ENCODE measurements around the gene RAD51B. TPM values are rescaled to one million over a fixed set of nuclear protein-coding genes. Genes with fewer than 3 reads are reported as not detected.

The RAD51B gene
- total RNA-seq, 4 donors from 2014 or later = 14.0 to 16.4 (median 14.8) TPM

- H3K27ac ChIP-seq = peak overlapping the region; percentile 40 to 84 (median 75)
- no peaks in the 10 kb centered on the region for H3K9me3 ChIP-seq
- H3K4me3 ChIP-seq (replicated peaks in 1 of 3) = no peak overlapping the region
- 33 to 34% methylated on average over 4 of the region's 4 CpGs for WGBS, 2 donors
- no peaks in the 10 kb centered on the region for H3K36me3 ChIP-seq
- TF ChIP-seq POLR2A (IDR thresholded peaks at IDR 0.05) = no peak
- peak in 3 of 6 experiments; percentile 3 to 39 (median 19) for TF ChIP-seq CTCF (IDR thresholded peaks at IDR 0.05)
- intact Hi-C loops (cut with DNase I) = no loop called here
- DNase-seq = peak in 1 of 2 donors; percentile 15
- H3K27me3 ChIP-seq = no peaks in the 10 kb centered on the region
- H3K4me1 ChIP-seq = peaks cover 26 to 75% of the 10 kb centered on the region in 2 donors
Observed at GRCh38 chr14:68250927-68251768, 431.6 kb downstream of the RAD51B start.

DNA sequence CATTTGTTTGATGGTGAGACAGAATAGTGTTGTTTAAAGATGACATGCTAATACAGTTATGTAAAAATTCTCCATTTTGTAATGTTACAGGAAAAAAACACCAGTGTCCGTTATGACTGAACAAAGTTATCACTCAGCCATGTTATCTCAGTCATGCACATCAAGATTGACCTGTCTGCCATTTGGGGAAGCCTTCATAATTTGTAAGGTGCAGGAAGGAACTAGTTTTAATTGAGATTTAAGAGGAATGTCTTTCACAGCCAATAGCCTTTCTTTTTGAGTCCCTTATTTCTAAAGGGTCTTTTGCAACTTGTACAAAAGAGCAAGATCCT, 432.2 kb downstream of the RAD51B start:
- WGBS, 2 donors = 58 to 87% methylated on average over 1 of the region's 1 CpG

GRCh38 chr14:68253160-68253780, 433.7 kb downstream of the RAD51B start:
- no peaks in the 10 kb centered on the region for H3K36me3 ChIP-seq
- no peak overlapping the region for H3K4me3 ChIP-seq (replicated peaks in 1 of 3)
- TF ChIP-seq CTCF (IDR thresholded peaks at IDR 0.05) (no peak), POLR2A (IDR thresholded peaks at IDR 0.05) (no peak)
- DNase-seq = no peak
- intact Hi-C loops (cut with DNase I) = no loop called here
- 71 to 72% methylated on average over 3 of the region's 3 CpGs for WGBS, 2 donors
- H3K27me3 ChIP-seq = no peaks in the 10 kb centered on the region
- peaks cover 13 to 54% of the 10 kb centered on the region in 2 donors for H3K4me1 ChIP-seq
- H3K27ac ChIP-seq = peak overlapping the region in 2 of 3 donors; percentile 25 to 75
- no peaks in the 10 kb centered on the region for H3K9me3 ChIP-seq

More for the DNA sequence above, 432.2 kb downstream of the RAD51B start:
- H3K4me3 ChIP-seq (replicated peaks in 1 of 3) = no peak overlapping the region
- H3K27me3 ChIP-seq = no peaks in the 10 kb centered on the region
- DNase-seq = no peak
- no peak for TF ChIP-seq POLR2A (IDR thresholded peaks at IDR 0.05)
- TF ChIP-seq CTCF (IDR thresholded peaks at IDR 0.05) = peak in 1 of 6 experiments; percentile 1
- H3K4me1 ChIP-seq = peaks cover 20 to 70% of the 10 kb centered on the region in 2 donors
- H3K9me3 ChIP-seq = no peaks in the 10 kb centered on the region
- peak overlapping the region; percentile 40 to 84 (median 75) for H3K27ac ChIP-seq
- intact Hi-C loops (cut with DNase I) = no loop called here
- H3K36me3 ChIP-seq = no peaks in the 10 kb centered on the region

GRCh38 chr14:68253878-68254528, 434.4 kb downstream of the RAD51B start:
- peaks cover 9 to 47% of the 10 kb centered on the region in 2 donors for H3K4me1 ChIP-seq
- 50 to 58% methylated on average over 2 of the region's 2 CpGs for WGBS, 2 donors

More at GRCh38 chr14:68253878-68254528, 434.4 kb downstream of the RAD51B start:
- no peaks in the 10 kb centered on the region for H3K27me3 ChIP-seq
- H3K36me3 ChIP-seq = no peaks in the 10 kb centered on the region
- H3K9me3 ChIP-seq = no peaks in the 10 kb centered on the region
- H3K27ac ChIP-seq = peak overlapping the region in 1 of 3 donors; percentile 25
- intact Hi-C loops (cut with DNase I) = no loop called here
- DNase-seq = no peak
- no peak overlapping the region for H3K4me3 ChIP-seq (replicated peaks in 1 of 3)
- TF ChIP-seq CTCF (IDR thresholded peaks at IDR 0.05) = no peak
- no peak for TF ChIP-seq POLR2A (IDR thresholded peaks at IDR 0.05)

All from thyroid gland (tissue), 4 donors.